WI38 (cell line): Measurements from ENCODE around the gene ATP6V1B1.
"Not testable (repeated sequence)": the region's sequence is repeated elsewhere in the genome, so short reads cannot be mapped to it uniquely, and the experiment has no call there.

ENCODE experiments used
- H3K4me3 ChIP-seq: 2 replicates; pipeline ENCODE4 v1.5.1; 2011; ENCODE audit warnings: low read depth, mild to moderate bottlenecking, control low read depth, low read length
- CTCF ChIP-seq: IDR thresholded peaks from 2 replicates; pipeline ENCODE4 v1.5.1; 2012; ENCODE audit warnings: low read depth, mild to moderate bottlenecking, control low read depth, low read length

ATP6V1B1 gene

GRCh38 chr2:71008342-71008741 is 72.6 kb downstream of the ATP6V1B1 start:
- TF ChIP-seq CTCF = no peak
- H3K4me3 ChIP-seq = no peak overlapping the region

- H3K4me3 ChIP-seq = not testable (repeated sequence)
Measured at GRCh38 chr2:71011786-71012185, 76.1 kb downstream of the ATP6V1B1 start.
